B cell (primary cell): ENCODE measurements around the gene SAMM50.

ENCODE experiments used
- CTCF ChIP-seq: fragments of 200-600 bp; IDR thresholded peaks from one replicate; pipeline ENCODE4 v1.8.0; 2022; ENCODE audit warnings: antibody characterized with exemption, mild to moderate bottlenecking
- EZH2 ChIP-seq: IDR thresholded peaks from 2 replicates; pipeline ENCODE4 v1.6.1; 2012; ENCODE audit warnings: borderline replicate concordance, low read depth, mild to moderate bottlenecking, moderate library complexity, low read length; ENCODE audit not compliant: insufficient read depth, poor library complexity, severe bottlenecking

GRCh38 chr22:44020981-44021380 lies 65.7 kb downstream of the SAMM50 start:
- TF ChIP-seq CTCF: no peak
- no peak for TF ChIP-seq EZH2
